AG09319 (cell line): ENCODE data around the gene ACKR3.

Source experiments
- DNase-seq: peaks from one replicate; pipeline ENCODE4 v3.0.0-alpha.2; 2010; ENCODE audit warnings: low read depth; ENCODE audit errors: extremely low read depth
- TF ChIP-seq, protein P1 (sequence below): IDR thresholded peaks from 2 replicates; pipeline ENCODE4 v1.5.1; 2011; ENCODE audit warnings: low read depth, mild to moderate bottlenecking, inconsistent platforms, low read length, moderate library complexity

Gene ACKR3

DNA sequence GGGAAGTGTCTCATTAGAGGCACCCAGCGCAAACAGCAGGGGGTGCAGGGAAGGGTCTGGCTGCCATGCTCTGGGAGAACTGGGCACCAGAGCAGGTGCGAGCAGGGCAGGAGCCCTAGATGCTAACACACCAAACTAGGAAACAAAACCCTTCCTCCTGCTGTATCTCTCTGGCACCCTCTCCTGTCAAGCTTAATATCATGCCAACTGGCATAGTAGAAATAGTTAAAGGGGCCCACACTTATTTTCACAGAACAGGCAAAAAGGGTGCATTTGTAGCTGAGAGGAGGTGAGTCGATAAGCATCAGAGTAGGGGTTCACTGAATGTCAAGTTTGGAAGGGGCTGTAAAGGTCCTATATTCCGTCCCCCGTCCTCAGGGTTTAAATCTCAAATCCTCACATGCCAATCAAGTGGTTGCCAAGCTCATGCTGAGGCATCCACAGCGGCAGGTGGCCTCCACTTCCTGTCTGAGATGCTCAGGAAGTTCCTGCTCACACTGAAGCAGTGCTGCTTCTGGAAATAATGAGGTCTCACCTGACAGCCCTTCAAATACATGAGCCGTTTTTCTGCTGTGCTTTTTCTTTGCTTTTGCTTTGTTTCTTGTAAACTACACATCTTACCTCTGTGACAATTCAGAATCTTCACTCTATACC, 14.9 kb upstream of the ACKR3 start:
- no peak for DNase-seq
- TF ChIP-seq, protein P1, sequence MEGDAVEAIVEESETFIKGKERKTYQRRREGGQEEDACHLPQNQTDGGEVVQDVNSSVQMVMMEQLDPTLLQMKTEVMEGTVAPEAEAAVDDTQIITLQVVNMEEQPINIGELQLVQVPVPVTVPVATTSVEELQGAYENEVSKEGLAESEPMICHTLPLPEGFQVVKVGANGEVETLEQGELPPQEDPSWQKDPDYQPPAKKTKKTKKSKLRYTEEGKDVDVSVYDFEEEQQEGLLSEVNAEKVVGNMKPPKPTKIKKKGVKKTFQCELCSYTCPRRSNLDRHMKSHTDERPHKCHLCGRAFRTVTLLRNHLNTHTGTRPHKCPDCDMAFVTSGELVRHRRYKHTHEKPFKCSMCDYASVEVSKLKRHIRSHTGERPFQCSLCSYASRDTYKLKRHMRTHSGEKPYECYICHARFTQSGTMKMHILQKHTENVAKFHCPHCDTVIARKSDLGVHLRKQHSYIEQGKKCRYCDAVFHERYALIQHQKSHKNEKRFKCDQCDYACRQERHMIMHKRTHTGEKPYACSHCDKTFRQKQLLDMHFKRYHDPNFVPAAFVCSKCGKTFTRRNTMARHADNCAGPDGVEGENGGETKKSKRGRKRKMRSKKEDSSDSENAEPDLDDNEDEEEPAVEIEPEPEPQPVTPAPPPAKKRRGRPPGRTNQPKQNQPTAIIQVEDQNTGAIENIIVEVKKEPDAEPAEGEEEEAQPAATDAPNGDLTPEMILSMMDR, result no peak

- TF ChIP-seq, protein P1, result no peak
- DNase-seq, result no peak
Observed at GRCh38 chr2:236555481-236555880, 14.1 kb upstream of the ACKR3 start.

DNA sequence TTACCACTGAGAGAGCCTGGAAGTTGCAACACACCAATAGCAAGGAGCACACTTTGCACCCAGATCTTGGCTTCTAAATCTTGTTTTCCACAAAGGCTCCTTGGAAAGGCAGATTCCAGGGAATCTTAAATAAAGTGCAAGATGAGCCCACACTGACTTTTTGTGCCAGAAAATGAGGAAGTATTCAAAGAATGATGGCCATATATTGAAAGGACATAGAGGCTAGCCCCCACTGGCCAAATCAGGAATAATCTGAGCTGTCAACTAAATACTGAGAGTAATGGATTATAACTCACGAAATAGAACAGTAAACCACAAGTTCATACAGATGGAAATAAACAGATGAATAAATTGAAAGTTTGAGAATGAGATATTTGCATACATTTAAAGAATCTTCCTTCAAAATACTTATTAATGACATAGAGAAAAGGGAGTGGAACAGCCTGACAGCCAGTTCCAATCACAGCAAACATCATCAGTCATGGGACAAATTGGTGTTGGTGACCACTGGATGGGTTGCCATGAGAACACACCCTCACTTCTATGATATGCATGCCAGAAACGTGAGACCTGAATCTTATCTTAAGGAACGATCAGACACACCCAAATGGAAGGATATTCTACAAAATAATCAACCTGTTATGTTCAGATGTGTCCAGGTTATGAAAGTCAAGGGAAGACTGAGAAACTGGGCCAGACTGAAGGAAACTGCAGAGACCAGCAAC, 12.2 kb upstream of the ACKR3 start:
- TF ChIP-seq, protein P1, result no peak
- no peak for DNase-seq

- no peak for DNase-seq
- TF ChIP-seq, protein P1, result no peak
Observed at GRCh38 chr2:236558036-236558435, 11.6 kb upstream of the ACKR3 start.

- TF ChIP-seq, protein P1, result no peak
- no peak for DNase-seq
Observed at GRCh38 chr2:236558993-236559978, 10.3 kb upstream of the ACKR3 start.

DNA sequence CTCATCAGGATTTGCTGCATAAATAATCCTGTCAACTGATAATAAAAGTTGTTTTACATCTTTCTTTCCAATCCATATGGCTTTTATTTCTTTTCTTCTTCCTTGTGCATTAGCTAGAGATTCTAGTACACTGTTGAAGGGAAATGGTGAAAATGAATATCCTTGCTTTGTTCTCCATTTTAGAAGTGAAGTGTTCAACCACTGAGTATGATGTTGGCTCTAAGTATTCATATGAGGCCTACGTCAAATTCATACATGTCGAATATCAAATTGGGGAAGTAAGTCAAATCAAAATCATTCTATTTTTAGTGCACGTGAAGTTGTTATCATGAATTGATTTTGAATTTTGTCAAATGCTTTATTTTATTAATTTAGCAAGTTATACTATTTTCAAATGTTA, 7.8 kb upstream of the ACKR3 start:
- TF ChIP-seq, protein P1, result no peak
- DNase-seq, result no peak

GRCh38 chr2:236562434-236562833, 7.2 kb upstream of the ACKR3 start:
- TF ChIP-seq, protein P1, result peak; percentile 34
- DNase-seq, result no peak
